Measurements from ENCODE around the gene KIAA0319L.

The KIAA0319L gene

GRCh38 chr1:35535243-35535642 is 22.0 kb downstream of the KIAA0319L start:
- DNase-seq, result no peak

- DNase-seq, result no peak
These were observed 23.6 kb downstream of the KIAA0319L start for GRCh38 chr1:35533586-35533985.

GRCh38 chr1:35532497-35533223 is 24.5 kb downstream of the KIAA0319L start:
- no peak for DNase-seq

- no peak for DNase-seq
These were observed 25.8 kb downstream of the KIAA0319L start for GRCh38 chr1:35531368-35531767.

- no peak for DNase-seq
These were observed 26.3 kb downstream of the KIAA0319L start for GRCh38 chr1:35530946-35531345.

- no peak for DNase-seq
These were observed 27.0 kb downstream of the KIAA0319L start for GRCh38 chr1:35530168-35530567.

GRCh38 chr1:35524106-35524505 is 33.1 kb downstream of the KIAA0319L start:
- no peak for DNase-seq

- DNase-seq, result no peak
These were observed 37.8 kb downstream of the KIAA0319L start for GRCh38 chr1:35519432-35519831.

GRCh38 chr1:35518183-35518582 is 39.0 kb downstream of the KIAA0319L start:
- no peak for DNase-seq

GRCh38 chr1:35511305-35511704 is 45.9 kb downstream of the KIAA0319L start:
- DNase-seq, result no peak

- DNase-seq, result no peak
These were observed 47.6 kb downstream of the KIAA0319L start for GRCh38 chr1:35509558-35509957.

- DNase-seq, result no peak
These were observed 49.3 kb downstream of the KIAA0319L start for GRCh38 chr1:35507947-35508346.

GRCh38 chr1:35506960-35507912 is 50.0 kb downstream of the KIAA0319L start:
- peak; percentile 7 for DNase-seq

- peak; percentile 11 for DNase-seq
These were observed 51.0 kb downstream of the KIAA0319L start for GRCh38 chr1:35505911-35506798.

GRCh38 chr1:35502242-35502641 is 55.0 kb downstream of the KIAA0319L start:
- no peak for DNase-seq

- no peak for DNase-seq
These were observed 56.8 kb downstream of the KIAA0319L start for GRCh38 chr1:35500439-35500838.

GRCh38 chr1:35499652-35500176 is 57.5 kb downstream of the KIAA0319L start:
- DNase-seq, result no peak

GRCh38 chr1:35499231-35499630 is 58.0 kb downstream of the KIAA0319L start:
- DNase-seq, result no peak

- no peak for DNase-seq
These were observed 59.6 kb downstream of the KIAA0319L start for GRCh38 chr1:35497571-35497970.

- no peak for DNase-seq
These were observed 67.0 kb downstream of the KIAA0319L start for GRCh38 chr1:35490250-35490649.

GRCh38 chr1:35488336-35488735 is 68.9 kb downstream of the KIAA0319L start:
- no peak for DNase-seq

- DNase-seq, result no peak
These were observed 70.3 kb downstream of the KIAA0319L start for GRCh38 chr1:35486858-35487408.

All from MV-4-11 (cell line).